Medulla oblongata (tissue), 1 donor: ENCODE measurements around the gene DAAM2.

Experiments
- DNase-seq: peaks from one replicate; pipeline ENCODE4 v3.0.0-alpha.2; 2015; ENCODE audit errors: extremely low spot score

The DAAM2 gene

GRCh38 chr6:39929733-39930461, 137.7 kb downstream of the DAAM2 start:
- DNase-seq: no peak

- DNase-seq: no peak
These were observed 138.4 kb downstream of the DAAM2 start for GRCh38 chr6:39930540-39930939.

- peak; percentile 47 for DNase-seq
These were observed 139.4 kb downstream of the DAAM2 start for GRCh38 chr6:39931607-39932006.

- DNase-seq: no peak
These were observed 140.3 kb downstream of the DAAM2 start for GRCh38 chr6:39932386-39932910.

- DNase-seq: no peak
These were observed 141.5 kb downstream of the DAAM2 start for GRCh38 chr6:39933669-39934130.

- DNase-seq: peak; percentile 90
These were observed 142.1 kb downstream of the DAAM2 start, which contains the start of gene MOCS1 for GRCh38 chr6:39934131-39934757. Gene MOCS1 (minus strand): TSS chr6:39934462. CDS start chr6:39934417, 45 bp downstream.

GRCh38 chr6:39935241-39935640, 143.1 kb downstream of the DAAM2 start:
- DNase-seq: no peak

- no peak for DNase-seq
These were observed 144.7 kb downstream of the DAAM2 start for GRCh38 chr6:39936857-39937256.

GRCh38 chr6:39937686-39938333, 145.6 kb downstream of the DAAM2 start:
- DNase-seq: no peak

GRCh38 chr6:39938773-39939654, 146.8 kb downstream of the DAAM2 start:
- DNase-seq: no peak

GRCh38 chr6:39941138-39941537, 149.0 kb downstream of the DAAM2 start:
- DNase-seq: no peak

- no peak for DNase-seq
These were observed 149.6 kb downstream of the DAAM2 start for GRCh38 chr6:39941820-39942219.

GRCh38 chr6:39942903-39943580, 150.9 kb downstream of the DAAM2 start:
- no peak for DNase-seq

- no peak for DNase-seq
These were observed 153.4 kb downstream of the DAAM2 start for GRCh38 chr6:39945626-39946025.

- no peak for DNase-seq
These were observed 155.5 kb downstream of the DAAM2 start for GRCh38 chr6:39947611-39948068.

GRCh38 chr6:39948199-39948791, 156.1 kb downstream of the DAAM2 start:
- DNase-seq: no peak

GRCh38 chr6:39950125-39950720, 158.0 kb downstream of the DAAM2 start:
- DNase-seq: no peak

- no peak for DNase-seq
These were observed 159.0 kb downstream of the DAAM2 start for GRCh38 chr6:39951191-39951590.

- no peak for DNase-seq
These were observed 159.5 kb downstream of the DAAM2 start for GRCh38 chr6:39951716-39952115.

- no peak for DNase-seq
These were observed 160.0 kb downstream of the DAAM2 start for GRCh38 chr6:39952167-39952566.
